GM12878 (cell line): ENCODE measurements around the gene DEF6. TPM values are rescaled to one million over a fixed set of nuclear protein-coding genes. Genes with fewer than 3 reads are reported as not detected.

Source experiments
- ATAC-seq: fragments of 200-7000 bp; cut with Tn5 transposase; 3 replicates; pipeline ENCODE4 v1.9.1; 2020; ENCODE audit warnings: mild to moderate bottlenecking, moderate library complexity
- BruUV-seq: library from RNA; stranded (reverse); fragments of 400-500 nt; replicated peaks from 2 replicates; lab custom pipeline; 2021; lab: Mats Ljungman, UMichigan
- CTCF ChIA-PET: fragments of 300-600 bp; sonication (Branson Sonifier 250); formaldehyde crosslinking; extraction: SDS; loops from one replicate; lab custom pipeline; 2021; ENCODE audit warnings: inconsistent platforms; lab: Yijun Ruan, JAX
- POLR2A ChIA-PET: fragments of 350-600 bp; formaldehyde crosslinking; extraction: SDS; loops from one replicate; lab custom pipeline; 2021; ENCODE audit warnings: inconsistent platforms; lab: Charles Lee
- RAD21 ChIA-PET: fragments of 300-600 bp; sonication (Branson Sonifier 250); formaldehyde crosslinking; loops from one replicate; lab custom pipeline; 2023; ENCODE audit warnings: antibody characterized with exemption; ENCODE audit not compliant: unreplicated experiment; lab: Charles Lee
- SMC1A ChIA-PET: fragments of 300-600 bp; sonication (Branson Sonifier 250); formaldehyde crosslinking; loops from one replicate; lab custom pipeline; 2023; ENCODE audit not compliant: unreplicated experiment, uncharacterized antibody; lab: Charles Lee
- DNase-seq: peaks from one replicate; pipeline ENCODE4 v3.0.0-alpha.2; 2011; ENCODE audit warnings: low read depth, low spot score
- FAIRE-seq: peaks from 3 replicates; lab custom pipeline; 2011; peaks lifted over from hg19 to GRCh38; lab: Jason Lieb, UNC
- H2AFZ ChIP-seq: 2 replicates; pipeline ENCODE4 v1.6.0; 2011; ENCODE audit warnings: low read depth, low read length, control low read depth; ENCODE audit not compliant: control insufficient read depth
- H3K27ac ChIP-seq: 2 replicates; pipeline ENCODE4 v1.5.1; 2011; ENCODE audit warnings: control low read depth; ENCODE audit not compliant: control insufficient read depth, insufficient read depth
- H3K27me3 ChIP-seq, 2 experiments: replicated peaks in 1 of 2; 2 replicates each; pipeline versions ENCODE4 v1.6.0 to v1.6.1; 2011; ENCODE audit warnings: low read length in 1 of 2; ENCODE audit not compliant: control insufficient read depth in 2 of 2, insufficient read depth in 2 of 2
- H3K36me3 ChIP-seq, 2 experiments: 2 replicates each; pipeline ENCODE4 v1.5.1; 2011; ENCODE audit warnings: low read length in 1 of 2; ENCODE audit not compliant: control insufficient read depth in 2 of 2, insufficient read depth in 2 of 2
- H3K4me1 ChIP-seq: 2 replicates; pipeline ENCODE4 v1.6.1; 2011; ENCODE audit warnings: mild to moderate bottlenecking, low read length, moderate library complexity, mixed read lengths; ENCODE audit not compliant: control insufficient read depth, insufficient read depth
- H3K4me2 ChIP-seq: 2 replicates; pipeline ENCODE4 v1.6.0; 2011; ENCODE audit warnings: control low read depth; ENCODE audit not compliant: control insufficient read depth, insufficient read depth
- H3K4me3 ChIP-seq: fragments of 200-600 bp; sonication (generic); 2 replicates; pipeline ENCODE4 v1.5.1; 2016
- H3K79me2 ChIP-seq: 2 replicates; pipeline ENCODE4 v1.6.0; 2011; ENCODE audit warnings: low read length; ENCODE audit not compliant: control insufficient read depth, insufficient read depth
- H3K9ac ChIP-seq: 2 replicates; pipeline ENCODE4 v1.8.0; 2011; ENCODE audit warnings: low read length, control low read depth, mixed read lengths; ENCODE audit not compliant: control insufficient read depth, insufficient read depth
- H3K9me3 ChIP-seq: replicated peaks from 3 replicates; pipeline ENCODE4 v1.5.1; 2011; ENCODE audit warnings: mild to moderate bottlenecking, low read length; ENCODE audit not compliant: control insufficient read depth, insufficient read depth
- H4K20me1 ChIP-seq: 2 replicates; pipeline ENCODE4 v1.6.0; 2011; ENCODE audit not compliant: control insufficient read depth, insufficient read depth
- ASH2L ChIP-seq: fragments of 300-600, 200-600 bp; sonication (generic); IDR thresholded peaks from 2 replicates; pipeline ENCODE4 v1.6.1; 2017; ENCODE audit warnings: low read depth, mild to moderate bottlenecking, borderline replicate concordance
- DPF2 ChIP-seq: fragments of 450-650 bp; IDR thresholded peaks from 2 replicates; pipeline ENCODE4 v1.6.1; 2017; ENCODE audit warnings: mild to moderate bottlenecking
- EZH2 ChIP-seq: IDR thresholded peaks from 2 replicates; pipeline ENCODE4 v1.6.1; 2012; ENCODE audit warnings: low read depth, mild to moderate bottlenecking, control low read depth, inconsistent platforms, low read length, borderline replicate concordance; ENCODE audit not compliant: control insufficient read depth
- KAT2A ChIP-seq: conservative IDR thresholded peaks from 2 replicates; pipeline ENCODE4 v1.6.1; 2011; ENCODE audit warnings: low read depth, low read length; ENCODE audit not compliant: control insufficient read depth
- LARP7 ChIP-seq: fragments of 450-650 bp; IDR thresholded peaks from 2 replicates; pipeline ENCODE4 v1.6.1; 2017; ENCODE audit warnings: mild to moderate bottlenecking
- MTA2 ChIP-seq: fragments of 450-650 bp; IDR thresholded peaks from 2 replicates; pipeline ENCODE4 v1.6.1; 2016; ENCODE audit warnings: low read depth, mild to moderate bottlenecking, moderate library complexity
- MYC ChIP-seq: IDR thresholded peaks from 2 replicates; pipeline ENCODE4 v1.6.1; 2011; ENCODE audit warnings: mild to moderate bottlenecking, low read length, moderate library complexity, inconsistent platforms; ENCODE audit not compliant: insufficient read depth, insufficient replicate concordance, insufficient read length, severe bottlenecking
- NR2C2 ChIP-seq: IDR thresholded peaks from 2 replicates; pipeline ENCODE4 v1.6.1; 2011; ENCODE audit warnings: borderline replicate concordance, low read depth; ENCODE audit not compliant: control insufficient read depth, insufficient read length
- PAX8 ChIP-seq: fragments of 450-650 bp; IDR thresholded peaks from 2 replicates; pipeline ENCODE4 v1.6.1; 2017; ENCODE audit warnings: mild to moderate bottlenecking, moderate library complexity
- PML ChIP-seq: IDR thresholded peaks from 2 replicates; pipeline ENCODE4 v1.6.1; 2012; ENCODE audit warnings: low read length, inconsistent platforms
- SMC3 ChIP-seq: IDR thresholded peaks from 2 replicates; pipeline ENCODE4 v1.6.1; 2011; ENCODE audit warnings: low read length, improper control_type of control experiment, borderline replicate concordance
- SPI1 ChIP-seq: IDR thresholded peaks from 2 replicates; pipeline ENCODE4 v1.6.1; 2011; ENCODE audit warnings: low read depth, mild to moderate bottlenecking, low read length, moderate library complexity, borderline replicate concordance; ENCODE audit not compliant: insufficient read depth
- SUZ12 ChIP-seq: fragments of 200-600 bp; sonication (generic); IDR thresholded peaks from one replicate; pipeline ENCODE4 v1.6.1; 2018; ENCODE audit warnings: antibody characterized with exemption, mild to moderate bottlenecking; ENCODE audit not compliant: unreplicated experiment
- ZNF274 ChIP-seq: IDR thresholded peaks from one replicate; pipeline ENCODE4 v1.8.0; 2011; ENCODE audit not compliant: insufficient read length, insufficient read depth
- ZNF384 ChIP-seq: IDR thresholded peaks from 2 replicates; pipeline ENCODE4 v1.6.1; 2012; ENCODE audit warnings: low read depth, mild to moderate bottlenecking, low read length, improper control_type of control experiment, borderline replicate concordance
- WGBS: methylation state at CpG from one replicate; pipeline ENCODE4 v1.1.6; 2016; ENCODE audit warnings: low lambda C conversion rate; ENCODE audit not compliant: insufficient replicate concordance, insufficient coverage; ENCODE audit errors: missing lambda C conversion rate; 5-methylcytosine and 5-hydroxymethylcytosine counted together
- in situ Hi-C: fragments of 300-500 bp; cut with MboI; formaldehyde crosslinking; loops from 9 replicates; pipeline ENCODE4 v1.14.3; 2018; ENCODE audit warnings: mixed read lengths
- intact Hi-C: fragments of 100-400 bp; cut with micrococcal nuclease; formaldehyde crosslinking; loops from one replicate; pipeline ENCODE4 v1.14.2; 2022; ENCODE audit not compliant: unreplicated experiment
- polyA plus RNA-seq, 11 experiments: library from polyadenylated mRNA; depleted of rRNA in 4 of 11; unstranded in 6 of 11; stranded (reverse) in 5 of 11; fragments of >200 nt; fragmentation: Nextera tagmentation in 4 of 11; fragmentation: Illumina TruSeq in 1 of 11; extraction: Ambion mirVana in 4 of 11; extraction: Trizol in 1 of 11; gene quantifications; 1 replicate in 1 of 11; 2 replicates in 10 of 11; pipeline versions ENCODE4 v1.2.1 to v1.2.3, GENCODE V29; 2011 to 2016; ENCODE audit warnings: inconsistent platforms in 2 of 11, missing spikeins in 2 of 11, low read depth in 1 of 11
- total RNA-seq, 4 experiments: library from RNA; depleted of rRNA in 3 of 4; stranded (reverse); fragments of >200 nt in 3 of 4; fragmentation: Illumina TruSeq in 1 of 4; extraction: Trizol in 1 of 4; gene quantifications; 2 replicates each; pipeline versions ENCODE4 v1.2.1 to v1.2.3, GENCODE V29; 2013 to 2021
- TF ChIP-seq, protein P1 (sequence below): IDR thresholded peaks from 2 replicates; pipeline ENCODE4 v1.6.1; 2012; ENCODE audit warnings: low read depth, low read length, improper control_type of control experiment

DEF6 gene
- total and polyA plus RNA-seq, 10 of the 15 experiments (the other 5 are each of a cell fraction or from before 2014, with no cell fraction given), result 3.3 to 69.5 (median 48.8) TPM

- H3K79me2 ChIP-seq, result no peaks in the 10 kb centered on the region
- in situ Hi-C loops, result no loop called here
- peaks cover 3 to 14% of the 10 kb centered on the region in 2 experiments; a peak in 3 of 4 replicates for H3K36me3 ChIP-seq
- RAD21 ChIA-PET, result no interaction called here
- H3K4me1 ChIP-seq, result peaks cover under 1% of the 10 kb centered on the region; the same call in 1 of the 2 replicates
- no peak for FAIRE-seq
- CTCF ChIA-PET, result interaction anchor here (1.3 to 2.5 kb wide), 2 partner anchors 30 to 92 kb away, joined by 4 to 7 read pairs; no protein-coding TSS in a partner anchor
- WGBS, result 100% methylated on average over 3 of the region's 4 CpGs
- H3K4me2 ChIP-seq, result no peak overlapping the region
- H4K20me1 ChIP-seq, result no peaks in the 10 kb centered on the region
- no peak overlapping the region for H3K4me3 ChIP-seq
- no peak for ATAC-seq
- H3K27ac ChIP-seq, result no peak overlapping the region
- intact Hi-C loops, result no loop called here
- SMC1A ChIA-PET, result interaction anchor here (1.0 kb wide), 1 partner anchor 9 kb away, joined by 3 read pairs; no protein-coding TSS in a partner anchor
- BruUV-seq, result no TSS peak
- no peaks in the 10 kb centered on the region for H3K9me3 ChIP-seq
- H3K9ac ChIP-seq, result no peak overlapping the region
- no peaks in the 10 kb centered on the region for H3K27me3 ChIP-seq
- no peak for DNase-seq
- no peak overlapping the region for H2AFZ ChIP-seq
- POLR2A ChIA-PET, result no interaction called here
- TF ChIP-seq SUZ12 (no peak), MYC (no peak), ZNF274 (no peak), ASH2L (no peak), SMC3 (no peak), EZH2 (no peak), PAX8 (no peak), NR2C2 (no peak), PML (no peak), DPF2 (no peak), MTA2 (no peak), KAT2A (no peak), SPI1 (no peak), LARP7 (no peak), ZNF384 (no peak)
- TF ChIP-seq, protein P1, sequence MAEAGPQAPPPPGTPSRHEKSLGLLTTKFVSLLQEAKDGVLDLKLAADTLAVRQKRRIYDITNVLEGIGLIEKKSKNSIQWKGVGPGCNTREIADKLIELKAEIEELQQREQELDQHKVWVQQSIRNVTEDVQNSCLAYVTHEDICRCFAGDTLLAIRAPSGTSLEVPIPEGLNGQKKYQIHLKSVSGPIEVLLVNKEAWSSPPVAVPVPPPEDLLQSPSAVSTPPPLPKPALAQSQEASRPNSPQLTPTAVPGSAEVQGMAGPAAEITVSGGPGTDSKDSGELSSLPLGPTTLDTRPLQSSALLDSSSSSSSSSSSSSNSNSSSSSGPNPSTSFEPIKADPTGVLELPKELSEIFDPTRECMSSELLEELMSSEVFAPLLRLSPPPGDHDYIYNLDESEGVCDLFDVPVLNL, result no peak
Observed at GRCh38 chr6:35357677-35358076, 60.1 kb downstream of the DEF6 start.
